Neural progenitor cell (in vitro differentiated cells): ENCODE data around the gene MAGI2.
"Not testable (repeated sequence)": the region's sequence is repeated elsewhere in the genome, so short reads cannot be mapped to it uniquely, and the experiment has no call there.

Experiments
- CTCF ChIP-seq: fragments of 200-600 bp; sonication (generic); IDR thresholded peaks from 2 replicates; pipeline ENCODE4 v1.5.1; 2017; ENCODE audit warnings: antibody characterized with exemption, mild to moderate bottlenecking
- EZH2 ChIP-seq: fragments of 200-600 bp; sonication (generic); IDR thresholded peaks from 2 replicates; pipeline ENCODE4 v1.6.1; 2017; ENCODE audit warnings: antibody characterized with exemption, mild to moderate bottlenecking, moderate library complexity
- EZH2phosphoT487 ChIP-seq: fragments of 200-600 bp; sonication (generic); IDR thresholded peaks from 2 replicates; pipeline ENCODE4 v1.6.1; 2017; ENCODE audit warnings: antibody characterized with exemption

- TF ChIP-seq CTCF, EZH2, EZH2phosphoT487: not testable (repeated sequence)
Observed at GRCh38 chr7:78322231-78322630, 1131.2 kb downstream of the MAGI2 start.
